ENCODE measurements around the gene EDRF1. TPM values are rescaled to one million over a fixed set of nuclear protein-coding genes. Genes with fewer than 3 reads are reported as not detected.
A peak's percentile ranks its signal among the peaks of the same experiment; 100 is the strongest.

EDRF1 gene
- total and polyA plus RNA-seq, 2 of the 13 experiments (the other 11 are each of a cell fraction or from before 2014, with no cell fraction given), result 16.9 to 26.7 TPM

DNA sequence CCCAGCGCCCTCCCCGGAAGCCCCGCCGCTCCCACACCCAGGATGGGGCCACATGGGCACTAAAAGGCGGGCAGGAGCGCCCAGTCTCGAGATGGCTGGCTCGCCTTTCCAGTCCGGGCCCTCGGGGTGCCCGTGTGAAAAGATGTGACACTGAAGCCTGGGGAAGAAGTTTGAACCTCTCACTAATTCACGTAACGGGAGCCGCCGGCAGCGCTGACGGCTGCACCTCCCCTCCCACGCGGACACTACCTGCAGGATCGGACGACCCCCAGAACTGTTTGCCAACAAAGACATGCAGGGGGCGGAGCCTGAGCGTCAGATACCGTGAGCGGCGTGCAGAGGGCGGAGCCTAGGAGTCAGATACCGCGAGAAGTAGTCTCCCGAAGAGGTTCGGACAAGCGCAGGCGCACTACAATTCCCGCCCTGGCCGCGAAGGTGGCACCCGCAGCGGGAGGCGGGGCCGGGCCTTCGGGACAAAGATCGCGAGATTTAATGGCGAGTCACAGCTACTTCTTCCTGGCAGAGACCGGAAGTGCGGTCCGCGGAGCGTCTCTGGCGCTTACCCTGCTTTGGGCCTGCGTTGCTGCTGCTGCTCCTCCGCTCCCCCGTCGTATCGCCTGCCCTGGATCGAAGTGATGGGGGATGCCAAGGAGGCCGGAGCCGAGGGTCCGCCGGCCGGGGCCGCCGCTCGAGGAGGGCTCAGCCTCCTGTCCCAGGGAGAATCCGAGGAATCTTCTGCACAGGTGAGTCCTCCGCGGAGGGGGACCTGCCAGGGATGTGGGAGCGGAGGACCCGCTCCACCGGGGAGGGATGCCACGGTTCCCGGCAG, at the start of gene EDRF1 (continued):
- TF ChIP-seq NFE2L1 (CRISPR knock-in tag; IDR thresholded peaks at IDR 0.05; ENCODE audit: borderline replicate concordance) (no peak; the same call in 1 of the 2 replicates), ERF (CRISPR knock-in tag; IDR thresholded peaks at IDR 0.05) (peak; percentile 55; the same call in 1 of the 2 replicates), THAP11 (CRISPR knock-in tag; IDR thresholded peaks at IDR 0.05) (peak; percentile 88), ZNF460 (CRISPR knock-in tag; IDR thresholded peaks at IDR 0.05; ENCODE audit: borderline replicate concordance) (no peak), MAZ (IDR thresholded peaks at IDR 0.05; ENCODE audit: borderline replicate concordance, low read depth, low read length) (peak; percentile 39; the same call in 1 of the 2 replicates), MAZ (CRISPR knock-in tag; IDR thresholded peaks at IDR 0.05; ENCODE audit: low read depth) (peak; percentile 39; the same call in 1 of the 2 replicates), KLF11 (CRISPR knock-in tag; IDR thresholded peaks at IDR 0.05) (peak; percentile 67; the same call in 1 of the 2 replicates), JDP2 (CRISPR knock-in tag; IDR thresholded peaks at IDR 0.05; ENCODE audit: borderline replicate concordance) (no peak), ZNF451 (CRISPR knock-in tag; IDR thresholded peaks at IDR 0.05) (0 out of 2 replicates have a peak, but pooled peaks have one; percentile 22), RARG (CRISPR knock-in tag; IDR thresholded peaks at IDR 0.05; ENCODE audit: low read depth) (no peak)
- TF ChIP-seq, protein P1, sequence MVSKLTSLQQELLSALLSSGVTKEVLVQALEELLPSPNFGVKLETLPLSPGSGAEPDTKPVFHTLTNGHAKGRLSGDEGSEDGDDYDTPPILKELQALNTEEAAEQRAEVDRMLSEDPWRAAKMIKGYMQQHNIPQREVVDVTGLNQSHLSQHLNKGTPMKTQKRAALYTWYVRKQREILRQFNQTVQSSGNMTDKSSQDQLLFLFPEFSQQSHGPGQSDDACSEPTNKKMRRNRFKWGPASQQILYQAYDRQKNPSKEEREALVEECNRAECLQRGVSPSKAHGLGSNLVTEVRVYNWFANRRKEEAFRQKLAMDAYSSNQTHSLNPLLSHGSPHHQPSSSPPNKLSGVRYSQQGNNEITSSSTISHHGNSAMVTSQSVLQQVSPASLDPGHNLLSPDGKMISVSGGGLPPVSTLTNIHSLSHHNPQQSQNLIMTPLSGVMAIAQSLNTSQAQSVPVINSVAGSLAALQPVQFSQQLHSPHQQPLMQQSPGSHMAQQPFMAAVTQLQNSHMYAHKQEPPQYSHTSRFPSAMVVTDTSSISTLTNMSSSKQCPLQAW (CRISPR knock-in tag; IDR thresholded peaks at IDR 0.05), result no peak; the same call in none of the 2 replicates
- TF ChIP-seq, protein P2, sequence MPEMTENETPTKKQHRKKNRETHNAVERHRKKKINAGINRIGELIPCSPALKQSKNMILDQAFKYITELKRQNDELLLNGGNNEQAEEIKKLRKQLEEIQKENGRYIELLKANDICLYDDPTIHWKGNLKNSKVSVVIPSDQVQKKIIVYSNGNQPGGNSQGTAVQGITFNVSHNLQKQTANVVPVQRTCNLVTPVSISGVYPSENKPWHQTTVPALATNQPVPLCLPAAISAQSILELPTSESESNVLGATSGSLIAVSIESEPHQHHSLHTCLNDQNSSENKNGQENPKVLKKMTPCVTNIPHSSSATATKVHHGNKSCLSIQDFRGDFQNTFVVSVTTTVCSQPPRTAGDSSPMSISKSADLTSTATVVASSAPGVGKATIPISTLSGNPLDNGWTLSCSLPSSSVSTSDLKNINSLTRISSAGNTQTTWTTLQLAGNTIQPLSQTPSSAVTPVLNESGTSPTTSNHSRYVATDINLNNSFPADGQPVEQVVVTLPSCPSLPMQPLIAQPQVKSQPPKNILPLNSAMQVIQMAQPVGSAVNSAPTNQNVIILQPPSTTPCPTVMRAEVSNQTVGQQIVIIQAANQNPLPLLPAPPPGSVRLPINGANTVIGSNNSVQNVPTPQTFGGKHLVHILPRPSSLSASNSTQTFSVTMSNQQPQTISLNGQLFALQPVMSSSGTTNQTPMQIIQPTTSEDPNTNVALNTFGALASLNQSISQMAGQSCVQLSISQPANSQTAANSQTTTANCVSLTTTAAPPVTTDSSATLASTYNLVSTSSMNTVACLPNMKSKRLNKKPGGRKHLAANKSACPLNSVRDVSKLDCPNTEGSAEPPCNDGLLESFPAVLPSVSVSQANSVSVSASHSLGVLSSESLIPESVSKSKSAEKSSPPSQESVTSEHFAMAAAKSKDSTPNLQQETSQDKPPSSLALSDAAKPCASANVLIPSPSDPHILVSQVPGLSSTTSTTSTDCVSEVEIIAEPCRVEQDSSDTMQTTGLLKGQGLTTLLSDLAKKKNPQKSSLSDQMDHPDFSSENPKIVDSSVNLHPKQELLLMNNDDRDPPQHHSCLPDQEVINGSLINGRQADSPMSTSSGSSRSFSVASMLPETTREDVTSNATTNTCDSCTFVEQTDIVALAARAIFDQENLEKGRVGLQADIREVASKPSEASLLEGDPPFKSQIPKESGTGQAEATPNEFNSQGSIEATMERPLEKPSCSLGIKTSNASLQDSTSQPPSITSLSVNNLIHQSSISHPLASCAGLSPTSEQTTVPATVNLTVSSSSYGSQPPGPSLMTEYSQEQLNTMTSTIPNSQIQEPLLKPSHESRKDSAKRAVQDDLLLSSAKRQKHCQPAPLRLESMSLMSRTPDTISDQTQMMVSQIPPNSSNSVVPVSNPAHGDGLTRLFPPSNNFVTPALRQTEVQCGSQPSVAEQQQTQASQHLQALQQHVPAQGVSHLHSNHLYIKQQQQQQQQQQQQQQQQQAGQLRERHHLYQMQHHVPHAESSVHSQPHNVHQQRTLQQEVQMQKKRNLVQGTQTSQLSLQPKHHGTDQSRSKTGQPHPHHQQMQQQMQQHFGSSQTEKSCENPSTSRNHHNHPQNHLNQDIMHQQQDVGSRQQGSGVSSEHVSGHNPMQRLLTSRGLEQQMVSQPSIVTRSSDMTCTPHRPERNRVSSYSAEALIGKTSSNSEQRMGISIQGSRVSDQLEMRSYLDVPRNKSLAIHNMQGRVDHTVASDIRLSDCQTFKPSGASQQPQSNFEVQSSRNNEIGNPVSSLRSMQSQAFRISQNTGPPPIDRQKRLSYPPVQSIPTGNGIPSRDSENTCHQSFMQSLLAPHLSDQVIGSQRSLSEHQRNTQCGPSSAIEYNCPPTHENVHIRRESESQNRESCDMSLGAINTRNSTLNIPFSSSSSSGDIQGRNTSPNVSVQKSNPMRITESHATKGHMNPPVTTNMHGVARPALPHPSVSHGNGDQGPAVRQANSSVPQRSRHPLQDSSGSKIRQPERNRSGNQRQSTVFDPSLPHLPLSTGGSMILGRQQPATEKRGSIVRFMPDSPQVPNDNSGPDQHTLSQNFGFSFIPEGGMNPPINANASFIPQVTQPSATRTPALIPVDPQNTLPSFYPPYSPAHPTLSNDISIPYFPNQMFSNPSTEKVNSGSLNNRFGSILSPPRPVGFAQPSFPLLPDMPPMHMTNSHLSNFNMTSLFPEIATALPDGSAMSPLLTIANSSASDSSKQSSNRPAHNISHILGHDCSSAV (CRISPR knock-in tag; IDR thresholded peaks at IDR 0.05; ENCODE audit: borderline replicate concordance), result no peak
- TF ChIP-seq, protein P3, sequence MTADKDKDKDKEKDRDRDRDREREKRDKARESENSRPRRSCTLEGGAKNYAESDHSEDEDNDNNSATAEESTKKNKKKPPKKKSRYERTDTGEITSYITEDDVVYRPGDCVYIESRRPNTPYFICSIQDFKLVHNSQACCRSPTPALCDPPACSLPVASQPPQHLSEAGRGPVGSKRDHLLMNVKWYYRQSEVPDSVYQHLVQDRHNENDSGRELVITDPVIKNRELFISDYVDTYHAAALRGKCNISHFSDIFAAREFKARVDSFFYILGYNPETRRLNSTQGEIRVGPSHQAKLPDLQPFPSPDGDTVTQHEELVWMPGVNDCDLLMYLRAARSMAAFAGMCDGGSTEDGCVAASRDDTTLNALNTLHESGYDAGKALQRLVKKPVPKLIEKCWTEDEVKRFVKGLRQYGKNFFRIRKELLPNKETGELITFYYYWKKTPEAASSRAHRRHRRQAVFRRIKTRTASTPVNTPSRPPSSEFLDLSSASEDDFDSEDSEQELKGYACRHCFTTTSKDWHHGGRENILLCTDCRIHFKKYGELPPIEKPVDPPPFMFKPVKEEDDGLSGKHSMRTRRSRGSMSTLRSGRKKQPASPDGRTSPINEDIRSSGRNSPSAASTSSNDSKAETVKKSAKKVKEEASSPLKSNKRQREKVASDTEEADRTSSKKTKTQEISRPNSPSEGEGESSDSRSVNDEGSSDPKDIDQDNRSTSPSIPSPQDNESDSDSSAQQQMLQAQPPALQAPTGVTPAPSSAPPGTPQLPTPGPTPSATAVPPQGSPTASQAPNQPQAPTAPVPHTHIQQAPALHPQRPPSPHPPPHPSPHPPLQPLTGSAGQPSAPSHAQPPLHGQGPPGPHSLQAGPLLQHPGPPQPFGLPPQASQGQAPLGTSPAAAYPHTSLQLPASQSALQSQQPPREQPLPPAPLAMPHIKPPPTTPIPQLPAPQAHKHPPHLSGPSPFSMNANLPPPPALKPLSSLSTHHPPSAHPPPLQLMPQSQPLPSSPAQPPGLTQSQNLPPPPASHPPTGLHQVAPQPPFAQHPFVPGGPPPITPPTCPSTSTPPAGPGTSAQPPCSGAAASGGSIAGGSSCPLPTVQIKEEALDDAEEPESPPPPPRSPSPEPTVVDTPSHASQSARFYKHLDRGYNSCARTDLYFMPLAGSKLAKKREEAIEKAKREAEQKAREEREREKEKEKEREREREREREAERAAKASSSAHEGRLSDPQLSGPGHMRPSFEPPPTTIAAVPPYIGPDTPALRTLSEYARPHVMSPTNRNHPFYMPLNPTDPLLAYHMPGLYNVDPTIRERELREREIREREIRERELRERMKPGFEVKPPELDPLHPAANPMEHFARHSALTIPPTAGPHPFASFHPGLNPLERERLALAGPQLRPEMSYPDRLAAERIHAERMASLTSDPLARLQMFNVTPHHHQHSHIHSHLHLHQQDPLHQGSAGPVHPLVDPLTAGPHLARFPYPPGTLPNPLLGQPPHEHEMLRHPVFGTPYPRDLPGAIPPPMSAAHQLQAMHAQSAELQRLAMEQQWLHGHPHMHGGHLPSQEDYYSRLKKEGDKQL (CRISPR knock-in tag; IDR thresholded peaks at IDR 0.05; ENCODE audit: low read depth), result no peak; the same call in 1 of the 2 replicates

All from HepG2 (cell line).